K562 (cell line): ENCODE measurements around the gene PCMTD2. TPM values are rescaled to one million over a fixed set of nuclear protein-coding genes. Genes with fewer than 3 reads are reported as not detected.

Experiments
- BDP1 ChIP-seq: IDR thresholded peaks from 3 replicates; pipeline ENCODE4 v1.6.1; 2011; ENCODE audit not compliant: insufficient read length, insufficient read depth
- CREM ChIP-seq: IDR thresholded peaks from 2 replicates; pipeline ENCODE4 v1.6.1; 2014; ENCODE audit warnings: antibody characterized with exemption, low read depth
- DDX20 ChIP-seq: fragments of 450-650 bp; IDR thresholded peaks from 2 replicates; pipeline ENCODE4 v1.6.1; 2016; ENCODE audit warnings: missing genetic modification characterization, low read depth, mild to moderate bottlenecking, missing compliant biosample characterization, moderate library complexity
- FOXA3 ChIP-seq, 2 experiments: fragments of 450-650 bp in 1 of 2; sonication (generic) in 1 of 2; formaldehyde crosslinking; IDR thresholded peaks in 1 of 2; conservative IDR thresholded peaks in 1 of 2; 2 replicates each; pipeline versions ENCODE4 v1.4.0 to v1.8.0; 2020 to 2022; ENCODE audit warnings: mild to moderate bottlenecking in 2 of 2, missing genetic modification reagents in 1 of 2
- ILK ChIP-seq: fragments of 450-650 bp; IDR thresholded peaks from 2 replicates; pipeline ENCODE4 v1.6.1; 2016; ENCODE audit warnings: missing genetic modification characterization, low read depth, mild to moderate bottlenecking, missing compliant biosample characterization, moderate library complexity, borderline replicate concordance
- MAFK ChIP-seq: IDR thresholded peaks from 2 replicates; pipeline ENCODE4 v1.6.1; 2011; ENCODE audit warnings: low read length, improper control_type of control experiment
- NELFE ChIP-seq: IDR thresholded peaks from 2 replicates; pipeline ENCODE4 v1.6.1; 2011; ENCODE audit warnings: mild to moderate bottlenecking; ENCODE audit not compliant: insufficient read depth, insufficient read length
- RBM34 ChIP-seq: fragments of 200-400 bp; formaldehyde crosslinking; IDR thresholded peaks from 2 replicates; pipeline ENCODE4 v1.6.1; 2018; ENCODE audit warnings: low read length, borderline replicate concordance; ENCODE audit not compliant: insufficient read depth
- SIX5 ChIP-seq, 2 experiments: IDR thresholded peaks; 2 replicates each; pipeline ENCODE4 v1.6.1; 2011; ENCODE audit warnings: low read length in 2 of 2, borderline replicate concordance in 1 of 2, low read depth in 1 of 2, mild to moderate bottlenecking in 1 of 2, moderate library complexity in 1 of 2; ENCODE audit not compliant: insufficient read depth in 1 of 2
- SLC30A9 ChIP-seq: fragments of 250-450 bp; sonication (Bioruptor Pico); IDR thresholded peaks from 2 replicates; pipeline ENCODE4 v1.8.0; 2022; ENCODE audit warnings: mild to moderate bottlenecking, moderate library complexity
- SMAD3 ChIP-seq: fragments of 450-650 bp; formaldehyde crosslinking; conservative IDR thresholded peaks from 2 replicates; pipeline ENCODE4 v1.4.0; 2020; ENCODE audit warnings: mild to moderate bottlenecking
- SUPT5H ChIP-seq: fragments of 450-650 bp; IDR thresholded peaks from 2 replicates; pipeline ENCODE4 v1.6.1; 2016
- TAF1 ChIP-seq: IDR thresholded peaks from 2 replicates; pipeline ENCODE4 v1.6.1; 2011; ENCODE audit warnings: mild to moderate bottlenecking, low read length, moderate library complexity; ENCODE audit not compliant: insufficient read depth, control insufficient read depth, severe bottlenecking; ENCODE audit errors: extremely low read depth
- ZKSCAN3 ChIP-seq: fragments of 250-450 bp; sonication (Bioruptor Pico); IDR thresholded peaks from 2 replicates; pipeline ENCODE4 v1.4.0; 2020
- polyA plus RNA-seq, 8 experiments: library from polyadenylated mRNA; depleted of rRNA in 4 of 8; stranded (reverse) in 5 of 8; unstranded in 3 of 8; fragments of >200 nt; fragmentation: Nextera tagmentation in 2 of 8; fragmentation: Illumina TruSeq in 1 of 8; extraction: Ambion mirVana in 2 of 8; extraction: Trizol in 1 of 8; gene quantifications; 2 replicates each; pipeline versions ENCODE4 v1.2.1 to v1.2.3, GENCODE V29; 2011 to 2014; ENCODE audit warnings: inconsistent platforms in 1 of 8, missing spikeins in 1 of 8
- total RNA-seq, 7 experiments: library from RNA; depleted of rRNA in 6 of 7; stranded (reverse); fragments of >200 nt in 6 of 7; fragmentation: Illumina TruSeq in 2 of 7; extraction: Trizol in 2 of 7; gene quantifications; 2 replicates each; pipeline versions ENCODE4 v1.2.1 to v1.2.3, GENCODE V29; 2011 to 2021; ENCODE audit warnings: low replicate concordance in 1 of 7
- TF ChIP-seq, protein P1 (sequence below), 2 experiments: fragments of 450-650 bp; conservative IDR thresholded peaks; 2 replicates each; pipeline ENCODE4 v1.6.1; 2017; ENCODE audit warnings: mild to moderate bottlenecking in 2 of 2, moderate library complexity in 2 of 2
- TF ChIP-seq, protein P2 (sequence below): sonication (generic); formaldehyde crosslinking; IDR thresholded peaks from 2 replicates; pipeline ENCODE4 v1.8.1; 2022; ENCODE audit warnings: missing genetic modification reagents
- TF ChIP-seq, protein P3 (sequence below): sonication (generic); formaldehyde crosslinking; IDR thresholded peaks from 2 replicates; pipeline ENCODE4 v1.8.0; 2022; ENCODE audit warnings: mild to moderate bottlenecking, missing genetic modification reagents
- TF ChIP-seq, protein P4 (sequence below): fragments of 250-450 bp; sonication (Bioruptor Pico); IDR thresholded peaks from 2 replicates; pipeline ENCODE4 v1.8.0; 2022; ENCODE audit warnings: moderate library complexity, mild to moderate bottlenecking, inconsistent platforms

The PCMTD2 gene
- total and polyA plus RNA-seq, 9 of the 15 experiments (the other 6 are each of a cell fraction or from before 2014, with no cell fraction given): 11.3 to 49.3 (median 28.4) TPM

DNA sequence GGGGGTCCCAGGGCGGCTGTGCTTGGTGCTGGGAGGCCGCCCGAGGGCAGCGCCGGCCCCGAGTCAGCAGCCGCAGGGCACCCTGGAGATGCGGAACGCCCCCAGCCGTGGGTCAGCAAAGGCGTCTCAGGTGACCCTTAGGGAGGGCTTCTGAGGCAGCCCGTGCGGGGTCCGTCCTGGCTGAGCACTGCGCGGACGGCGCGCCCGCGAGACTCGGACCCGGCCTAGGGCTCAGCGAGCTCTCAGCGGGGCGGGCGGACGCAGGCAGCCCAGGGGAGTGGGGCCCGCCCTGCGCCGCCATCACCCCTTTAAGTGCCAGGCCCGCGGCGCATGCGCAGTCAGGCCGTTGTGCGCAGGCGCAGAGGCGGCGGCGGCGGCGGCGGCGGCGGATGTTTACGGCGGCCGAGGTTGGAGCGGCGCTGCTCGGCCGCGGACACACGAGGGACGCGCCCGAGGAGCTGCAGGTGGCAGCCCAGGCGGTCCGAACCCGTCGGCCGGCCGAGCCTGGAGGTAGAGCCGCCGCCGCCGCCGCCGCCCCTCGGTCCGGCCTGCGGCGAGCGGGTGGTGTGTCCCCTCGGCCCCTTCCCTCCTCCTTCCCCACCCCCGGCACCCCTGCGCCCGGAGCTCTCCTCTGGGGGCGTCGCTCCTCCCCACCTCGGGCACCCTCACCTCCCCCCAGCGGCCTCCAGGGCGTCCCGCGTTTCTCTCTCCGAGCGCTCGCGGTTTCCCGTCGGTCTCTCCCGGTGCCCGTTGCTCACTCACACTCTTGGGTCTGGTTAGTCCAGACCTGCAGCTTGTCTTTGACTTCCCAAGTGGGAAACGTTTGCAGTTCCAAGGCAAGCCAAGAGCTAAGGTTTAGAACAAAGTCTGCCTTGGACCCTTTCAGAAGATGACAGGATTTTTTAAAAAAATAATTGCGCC is at the start of gene PCMTD2 (continued):
- TF ChIP-seq SLC30A9: no peak
- TF ChIP-seq ZKSCAN3 (CRISPR knock-in tag): no peak
- TF ChIP-seq ILK (tag): no peak
- TF ChIP-seq, protein P1, sequence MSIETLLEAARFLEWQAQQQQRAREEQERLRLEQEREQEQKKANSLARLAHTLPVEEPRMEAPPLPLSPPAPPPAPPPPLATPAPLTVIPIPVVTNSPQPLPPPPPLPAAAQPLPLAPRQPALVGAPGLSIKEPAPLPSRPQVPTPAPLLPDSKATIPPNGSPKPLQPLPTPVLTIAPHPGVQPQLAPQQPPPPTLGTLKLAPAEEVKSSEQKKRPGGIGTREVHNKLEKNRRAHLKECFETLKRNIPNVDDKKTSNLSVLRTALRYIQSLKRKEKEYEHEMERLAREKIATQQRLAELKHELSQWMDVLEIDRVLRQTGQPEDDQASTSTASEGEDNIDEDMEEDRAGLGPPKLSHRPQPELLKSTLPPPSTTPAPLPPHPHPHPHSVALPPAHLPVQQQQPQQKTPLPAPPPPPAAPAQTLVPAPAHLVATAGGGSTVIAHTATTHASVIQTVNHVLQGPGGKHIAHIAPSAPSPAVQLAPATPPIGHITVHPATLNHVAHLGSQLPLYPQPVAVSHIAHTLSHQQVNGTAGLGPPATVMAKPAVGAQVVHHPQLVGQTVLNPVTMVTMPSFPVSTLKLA (conservative IDR thresholded peaks at IDR 0.05): peak in 1 of 2 experiments; percentile 63; a peak in 2 of 4 replicates
- TF ChIP-seq SUPT5H: 0 out of 2 replicates have a peak, but pooled peaks have one; percentile 47
- TF ChIP-seq SIX5 (IDR thresholded peaks at IDR 0.05; ENCODE audit: borderline replicate concordance in 1 of 2, insufficient read depth in 1 of 2, low read depth in 1 of 2, low read length in 2 of 2): no peak
- no peak for TF ChIP-seq BDP1
- no peak for TF ChIP-seq RBM34
- peak in 1 of 2 experiments; percentile 64; a peak in 1 of 4 replicates for TF ChIP-seq FOXA3 (CRISPR knock-in tag; conservative IDR thresholded peaks at IDR 0.05 in 1 of 2, IDR thresholded peaks at IDR 0.05 in 1 of 2)
- no peak for TF ChIP-seq SMAD3 (CRISPR knock-in tag)
- no peak for TF ChIP-seq DDX20 (tag)
- TF ChIP-seq, protein P2, sequence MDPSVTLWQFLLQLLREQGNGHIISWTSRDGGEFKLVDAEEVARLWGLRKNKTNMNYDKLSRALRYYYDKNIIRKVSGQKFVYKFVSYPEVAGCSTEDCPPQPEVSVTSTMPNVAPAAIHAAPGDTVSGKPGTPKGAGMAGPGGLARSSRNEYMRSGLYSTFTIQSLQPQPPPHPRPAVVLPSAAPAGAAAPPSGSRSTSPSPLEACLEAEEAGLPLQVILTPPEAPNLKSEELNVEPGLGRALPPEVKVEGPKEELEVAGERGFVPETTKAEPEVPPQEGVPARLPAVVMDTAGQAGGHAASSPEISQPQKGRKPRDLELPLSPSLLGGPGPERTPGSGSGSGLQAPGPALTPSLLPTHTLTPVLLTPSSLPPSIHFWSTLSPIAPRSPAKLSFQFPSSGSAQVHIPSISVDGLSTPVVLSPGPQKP (CRISPR knock-in tag): no peak
- no peak; the same call in 1 of the 2 replicates for TF ChIP-seq CREM
- TF ChIP-seq, protein P3, sequence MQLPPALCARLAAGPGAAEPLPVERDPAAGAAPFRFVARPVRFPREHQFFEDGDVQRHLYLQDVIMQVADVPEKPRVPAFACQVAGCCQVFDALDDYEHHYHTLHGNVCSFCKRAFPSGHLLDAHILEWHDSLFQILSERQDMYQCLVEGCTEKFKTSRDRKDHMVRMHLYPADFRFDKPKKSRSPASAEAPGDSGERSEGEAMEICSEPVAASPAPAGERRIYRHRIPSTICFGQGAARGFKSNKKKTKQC (CRISPR knock-in tag): peak; percentile 98
- TF ChIP-seq, protein P4, sequence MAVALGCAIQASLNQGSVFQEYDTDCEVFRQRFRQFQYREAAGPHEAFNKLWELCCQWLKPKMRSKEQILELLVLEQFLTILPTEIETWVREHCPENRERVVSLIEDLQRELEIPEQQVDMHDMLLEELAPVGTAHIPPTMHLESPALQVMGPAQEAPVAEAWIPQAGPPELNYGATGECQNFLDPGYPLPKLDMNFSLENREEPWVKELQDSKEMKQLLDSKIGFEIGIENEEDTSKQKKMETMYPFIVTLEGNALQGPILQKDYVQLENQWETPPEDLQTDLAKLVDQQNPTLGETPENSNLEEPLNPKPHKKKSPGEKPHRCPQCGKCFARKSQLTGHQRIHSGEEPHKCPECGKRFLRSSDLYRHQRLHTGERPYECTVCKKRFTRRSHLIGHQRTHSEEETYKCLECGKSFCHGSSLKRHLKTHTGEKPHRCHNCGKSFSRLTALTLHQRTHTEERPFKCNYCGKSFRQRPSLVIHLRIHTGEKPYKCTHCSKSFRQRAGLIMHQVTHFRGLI (CRISPR knock-in tag): no peak
- no peak for TF ChIP-seq NELFE
- no peak for TF ChIP-seq MAFK
- peak; percentile 38 for TF ChIP-seq TAF1
